Naive thymus-derived CD8-positive, alpha-beta T cell (primary cell): ENCODE data around the gene SERP1. TPM values are rescaled to one million over a fixed set of nuclear protein-coding genes. Genes with fewer than 3 reads are reported as not detected.

Source experiments
- ATAC-seq, 2 donors: fragments of 150-1000 bp; cut with Tn5 transposase in 1 of 2; sonication (Bioruptor Pico), chemical (Tn5 transposase) in 1 of 2; 1 replicate in 1 of 2; 2 replicates in 1 of 2; pipeline ENCODE4 v1.10.0; 2021; ENCODE audit warnings: mild to moderate bottlenecking in 2 of 2, moderate library complexity in 2 of 2
- POLR2A ChIA-PET: fragments of 350-600 bp; sonication (Branson Sonifier 250); formaldehyde crosslinking; loops from one replicate; lab custom pipeline; 2021; ENCODE audit warnings: antibody characterized with exemption; lab: Charles Lee
- DNase-seq, 10 donors: peaks; one replicate each; pipeline versions ENCODE4 v3.0.0 to v3.0.0-alpha.2; 2020 to 2022
- H3K27ac Mint-ChIP-seq, 10 donors: one replicate each; pipeline ENCODE4 v1.8.0; 2020 to 2022; ENCODE audit warnings: mild to moderate bottlenecking in 10 of 10, mixed read lengths in 10 of 10, moderate library complexity in 4 of 10, inconsistent platforms in 1 of 10
- H3K27me3 Mint-ChIP-seq, 5 donors: one replicate each; pipeline ENCODE4 v1.8.0; 2021 to 2022; ENCODE audit warnings: mixed read lengths in 5 of 5
- H3K36me3 Mint-ChIP-seq, 3 donors: one replicate each; pipeline ENCODE4 v1.8.0; 2020 to 2022; ENCODE audit warnings: mixed read lengths in 3 of 3, mild to moderate bottlenecking in 2 of 3, inconsistent platforms in 1 of 3
- H3K4me1 Mint-ChIP-seq, 4 donors: one replicate each; pipeline ENCODE4 v1.8.0; 2021 to 2022; ENCODE audit warnings: mixed read lengths in 4 of 4
- H3K4me3 Mint-ChIP-seq, 10 donors: one replicate each; pipeline ENCODE4 v1.8.0; 2020 to 2022; ENCODE audit warnings: mild to moderate bottlenecking in 10 of 10, mixed read lengths in 10 of 10, moderate library complexity in 6 of 10, inconsistent platforms in 1 of 10
- H3K9me3 Mint-ChIP-seq, 9 donors: one replicate each; pipeline ENCODE4 v1.8.0; 2020 to 2022; ENCODE audit warnings: mixed read lengths in 9 of 9, mild to moderate bottlenecking in 3 of 9, inconsistent platforms in 1 of 9, moderate library complexity in 1 of 9
- polyA plus RNA-seq, 3 donors: library from polyadenylated mRNA; unstranded; fragments of 300-500 nt; fragmentation: Illumina TruSeq; gene quantifications; one replicate each; pipeline ENCODE4 v1.2.3, GENCODE V29; 2021
- total RNA-seq, 8 experiments: library from RNA in 2 of 8; stranded (reverse) in 2 of 8; gene quantifications; one replicate each; pipeline ENCODE4 v1.2.3 and lab custom pipeline; 2021 to 2026

The SERP1 gene
- total RNA-seq (100 to 1,000 TPM; 114 to 118 TPM), polyA plus RNA-seq (100 to 1,000 TPM; 121 to 165 (median 144) TPM), total RNA-seq (lab: John Stamatoyannopoulos, UW) (137 to 238 (median 194) reads per million in 6 experiments)

GRCh38 chr3:150546226-150547044 lies at the start of gene SERP1, which contains the start of gene EIF2A:
Gene SERP1, minus strand, starts transcription at chr3:150546496. Its CDS starts 361 bp downstream, at chr3:150546135.
Gene EIF2A, plus strand, starts transcription at chr3:150546787. Its CDS starts 16 bp downstream, at chr3:150546803.
- POLR2A ChIA-PET = interaction anchor here (0.6 to 4.2 kb wide), 15 partner anchors 8 to 1697 kb away, joined by 3 to 58 read pairs (median 4); partner anchors contain the start of genes ERICH6, SELENOT, SIAH2 and TSC22D2
- Mint-ChIP-seq H3K4me3 (peak within 1 kb of the TSS; percentile 92 to 99 (median 96)), H3K36me3 (peaks cover 0 to 49% (median 0%) of the 10 kb centered on the region in 3 donors), H3K4me1 (peaks cover 25 to 84% (median 75%) of the 10 kb centered on the region in 4 donors), H3K9me3 (no peaks in the 10 kb centered on the region), H3K27ac (peak within 1 kb of the TSS; percentile 97 to 100 (median 98)), H3K27me3 (no peaks in the 10 kb centered on the region)
- peak; percentile 96 to 100 (median 99) for DNase-seq
- ATAC-seq = peak; percentile 89 to 90

GRCh38 chr3:150594150-150594549 lies 47.9 kb upstream of the SERP1 start:
- ATAC-seq (no peak), DNase-seq (no peak)
- H3K36me3 Mint-ChIP-seq = peaks cover 0 to 3% (median 0%) of the 10 kb centered on the region in 3 donors
- no peak overlapping the region for H3K4me3 Mint-ChIP-seq
- no peaks in the 10 kb centered on the region for H3K9me3 Mint-ChIP-seq
- POLR2A ChIA-PET = interaction anchor here (1.0 to 1.5 kb wide), 2 partner anchors 12 to 48 kb away, joined by 3 to 4 read pairs; partner anchors contain the start of genes EIF2A and SERP1
- H3K4me1 Mint-ChIP-seq = peaks cover 0 to 12% (median 2%) of the 10 kb centered on the region in 4 donors
- H3K27ac Mint-ChIP-seq = no peak overlapping the region
- H3K27me3 Mint-ChIP-seq = no peaks in the 10 kb centered on the region

- POLR2A ChIA-PET = no interaction called here
These were observed 43.5 kb upstream of the SERP1 start for GRCh38 chr3:150589759-150590158.

GRCh38 chr3:150588027-150588830 lies 41.9 kb upstream of the SERP1 start:
- Mint-ChIP-seq H3K27ac (peak overlapping the region in 7 of 10 donors; percentile 8 to 80 (median 73)), H3K36me3 (peaks cover 4 to 32% (median 5%) of the 10 kb centered on the region in 3 donors), H3K4me3 (no peak overlapping the region), H3K4me1 (peaks cover 0 to 5% (median 4%) of the 10 kb centered on the region in 4 donors), H3K27me3 (no peaks in the 10 kb centered on the region), H3K9me3 (no peaks in the 10 kb centered on the region)
- POLR2A ChIA-PET = no interaction called here
- no peak for DNase-seq
- ATAC-seq = no peak

More at GRCh38 chr3:150589759-150590158, 43.5 kb upstream of the SERP1 start:
- DNase-seq (no peak), ATAC-seq (no peak)
- no peak overlapping the region for H3K4me3 Mint-ChIP-seq
- peaks cover 4 to 22% (median 5%) of the 10 kb centered on the region in 3 donors for H3K36me3 Mint-ChIP-seq
- peak overlapping the region in 5 of 10 donors; percentile 5 to 71 (median 32) for H3K27ac Mint-ChIP-seq
- no peaks in the 10 kb centered on the region for H3K27me3 Mint-ChIP-seq
- H3K9me3 Mint-ChIP-seq = no peaks in the 10 kb centered on the region
- H3K4me1 Mint-ChIP-seq = peaks cover 0 to 5% (median 4%) of the 10 kb centered on the region in 4 donors

GRCh38 chr3:150583028-150583427 lies 36.7 kb upstream of the SERP1 start:
- no peaks in the 10 kb centered on the region for H3K9me3 Mint-ChIP-seq
- ATAC-seq (no peak), DNase-seq (no peak)
- peak overlapping the region in 1 of 10 donors; percentile 41 for H3K27ac Mint-ChIP-seq
- H3K4me3 Mint-ChIP-seq = no peak overlapping the region
- no peaks in the 10 kb centered on the region for H3K27me3 Mint-ChIP-seq
- H3K36me3 Mint-ChIP-seq = peaks cover 4 to 74% (median 10%) of the 10 kb centered on the region in 3 donors
- H3K4me1 Mint-ChIP-seq = no peaks in the 10 kb centered on the region
- POLR2A ChIA-PET = no interaction called here

GRCh38 chr3:150582620-150583019 lies 36.3 kb upstream of the SERP1 start:
- H3K9me3 Mint-ChIP-seq = no peaks in the 10 kb centered on the region
- peak overlapping the region in 4 of 10 donors; percentile 41 to 76 (median 56) for H3K27ac Mint-ChIP-seq
- POLR2A ChIA-PET = no interaction called here
- H3K4me3 Mint-ChIP-seq = no peak overlapping the region
- H3K27me3 Mint-ChIP-seq = no peaks in the 10 kb centered on the region
- DNase-seq (no peak), ATAC-seq (no peak)
- peaks cover 0 to 3% (median 0%) of the 10 kb centered on the region in 4 donors for H3K4me1 Mint-ChIP-seq
- H3K36me3 Mint-ChIP-seq = peaks cover 4 to 78% (median 10%) of the 10 kb centered on the region in 3 donors

GRCh38 chr3:150581174-150581573 lies 34.9 kb upstream of the SERP1 start:
- H3K9me3 Mint-ChIP-seq = no peaks in the 10 kb centered on the region
- peaks cover 0 to 12% (median 5%) of the 10 kb centered on the region in 4 donors for H3K4me1 Mint-ChIP-seq
- no peak overlapping the region for H3K4me3 Mint-ChIP-seq
- DNase-seq (no peak), ATAC-seq (no peak)
- peak overlapping the region in 1 of 10 donors; percentile 47 for H3K27ac Mint-ChIP-seq
- peaks cover 4 to 83% (median 12%) of the 10 kb centered on the region in 3 donors for H3K36me3 Mint-ChIP-seq
- H3K27me3 Mint-ChIP-seq = no peaks in the 10 kb centered on the region
- POLR2A ChIA-PET = no interaction called here

GRCh38 chr3:150577855-150578254 lies 31.6 kb upstream of the SERP1 start:
- no peak overlapping the region for H3K4me3 Mint-ChIP-seq

GRCh38 chr3:150567328-150567727 lies 21.0 kb upstream of the SERP1 start:
- no peak for ATAC-seq
- Mint-ChIP-seq H3K36me3 (peaks cover 0 to 75% (median 11%) of the 10 kb centered on the region in 3 donors), H3K27ac (no peak overlapping the region), H3K9me3 (no peaks in the 10 kb centered on the region), H3K27me3 (no peaks in the 10 kb centered on the region), H3K4me3 (no peak overlapping the region), H3K4me1 (no peaks in the 10 kb centered on the region)
- no peak for DNase-seq
- POLR2A ChIA-PET = no interaction called here

More at GRCh38 chr3:150577855-150578254, 31.6 kb upstream of the SERP1 start:
- POLR2A ChIA-PET = no interaction called here
- ATAC-seq = no peak
- H3K36me3 Mint-ChIP-seq = peaks cover 0 to 84% (median 16%) of the 10 kb centered on the region in 3 donors
- no peaks in the 10 kb centered on the region for H3K9me3 Mint-ChIP-seq
- no peak for DNase-seq
- peaks cover 0 to 26% (median 11%) of the 10 kb centered on the region in 4 donors for H3K4me1 Mint-ChIP-seq
- peak overlapping the region in 4 of 10 donors; percentile 1 to 66 (median 38) for H3K27ac Mint-ChIP-seq
- no peaks in the 10 kb centered on the region for H3K27me3 Mint-ChIP-seq

GRCh38 chr3:150564243-150564642 lies 17.9 kb upstream of the SERP1 start:
- DNase-seq (no peak), ATAC-seq (no peak)
- Mint-ChIP-seq H3K4me1 (peaks cover 0 to 2% (median 2%) of the 10 kb centered on the region in 4 donors), H3K27me3 (no peaks in the 10 kb centered on the region), H3K9me3 (no peaks in the 10 kb centered on the region), H3K27ac (no peak overlapping the region), H3K4me3 (no peak overlapping the region), H3K36me3 (peaks cover 0 to 67% (median 7%) of the 10 kb centered on the region in 3 donors)
- POLR2A ChIA-PET = no interaction called here

- DNase-seq = no peak
- no peaks in the 10 kb centered on the region for H3K9me3 Mint-ChIP-seq
- H3K4me1 Mint-ChIP-seq = peaks cover 12 to 39% (median 29%) of the 10 kb centered on the region in 4 donors
- no peak overlapping the region for H3K4me3 Mint-ChIP-seq
- no peak for ATAC-seq
- H3K27me3 Mint-ChIP-seq = no peaks in the 10 kb centered on the region
- H3K36me3 Mint-ChIP-seq = peaks cover 0 to 75% (median 8%) of the 10 kb centered on the region in 3 donors
- POLR2A ChIA-PET = interaction anchor here (0.6 to 1.3 kb wide), 2 partner anchors 16 to 45 kb away, joined by 3 read pairs; partner anchors contain the start of gene SELENOT
- H3K27ac Mint-ChIP-seq = peak overlapping the region in 2 of 10 donors; percentile 33 to 47
These were observed 11.4 kb upstream of the SERP1 start for GRCh38 chr3:150557725-150558124.

GRCh38 chr3:150556792-150557191 lies 10.5 kb upstream of the SERP1 start:
- peaks cover 0 to 72% (median 8%) of the 10 kb centered on the region in 3 donors for H3K36me3 Mint-ChIP-seq
- DNase-seq (no peak), ATAC-seq (no peak)
- no peaks in the 10 kb centered on the region for H3K9me3 Mint-ChIP-seq
- H3K4me3 Mint-ChIP-seq = no peak overlapping the region
- H3K27me3 Mint-ChIP-seq = no peaks in the 10 kb centered on the region
- peaks cover 15 to 39% (median 31%) of the 10 kb centered on the region in 4 donors for H3K4me1 Mint-ChIP-seq
- H3K27ac Mint-ChIP-seq = peak overlapping the region in 3 of 10 donors; percentile 3 to 18 (median 16)
- POLR2A ChIA-PET = interaction anchor here (1.1 to 1.3 kb wide), 3 partner anchors 9 to 46 kb away, joined by 3 to 5 read pairs (median 3); partner anchors contain the start of genes EIF2A, SELENOT and SERP1
